Measurements from ENCODE around the gene PNPLA2.

PNPLA2 gene, protein sequence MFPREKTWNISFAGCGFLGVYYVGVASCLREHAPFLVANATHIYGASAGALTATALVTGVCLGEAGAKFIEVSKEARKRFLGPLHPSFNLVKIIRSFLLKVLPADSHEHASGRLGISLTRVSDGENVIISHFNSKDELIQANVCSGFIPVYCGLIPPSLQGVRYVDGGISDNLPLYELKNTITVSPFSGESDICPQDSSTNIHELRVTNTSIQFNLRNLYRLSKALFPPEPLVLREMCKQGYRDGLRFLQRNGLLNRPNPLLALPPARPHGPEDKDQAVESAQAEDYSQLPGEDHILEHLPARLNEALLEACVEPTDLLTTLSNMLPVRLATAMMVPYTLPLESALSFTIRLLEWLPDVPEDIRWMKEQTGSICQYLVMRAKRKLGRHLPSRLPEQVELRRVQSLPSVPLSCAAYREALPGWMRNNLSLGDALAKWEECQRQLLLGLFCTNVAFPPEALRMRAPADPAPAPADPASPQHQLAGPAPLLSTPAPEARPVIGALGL

DNA sequence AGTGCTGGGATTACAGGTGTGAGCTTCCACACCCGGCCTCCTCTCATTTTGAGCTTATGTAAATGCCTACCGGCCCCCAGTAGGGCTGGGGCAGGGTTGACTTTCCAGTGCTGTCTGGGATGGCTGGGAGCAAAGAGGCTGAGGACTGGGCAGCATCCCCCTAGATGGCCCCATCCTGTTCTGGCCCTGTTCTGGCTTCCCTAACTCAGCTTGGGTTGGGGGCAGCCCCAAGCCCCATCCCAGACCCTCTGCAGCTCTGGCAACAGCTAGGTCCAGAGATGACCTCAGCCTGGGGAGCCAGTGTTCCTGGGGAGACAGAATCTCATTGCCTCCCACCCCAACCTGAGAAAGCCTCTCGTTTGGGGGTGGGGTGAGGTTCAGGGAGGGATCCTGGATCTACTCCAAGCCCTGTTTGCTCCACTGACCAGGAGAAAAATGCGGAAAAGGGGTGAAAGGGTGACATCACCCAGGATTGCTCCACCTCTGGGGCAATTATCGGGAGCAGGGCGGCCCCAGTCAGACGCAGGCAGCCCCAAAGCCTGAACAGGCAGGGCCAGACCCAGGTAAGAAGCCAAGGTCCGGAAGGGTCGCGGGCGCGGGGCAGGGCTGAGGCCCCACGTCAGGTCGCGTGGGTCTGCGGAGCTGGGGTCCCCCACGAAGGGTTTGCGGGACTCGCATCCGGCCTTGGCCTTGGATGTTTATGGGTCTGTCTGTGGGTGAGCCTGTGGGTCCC is at the start of gene PNPLA2:
Gene PNPLA2, plus strand, starts transcription at position 519 of the 733 bp plus-strand sequence. CDS start 805 bp downstream, outside the sequence.
- no CpG with 5 or more reads among the region's 20 CpGs for WGBS (ENCODE audit: insufficient coverage, insufficient read length)
- peaks cover 3% of the 10 kb centered on the region; the same call in 1 of the 2 replicates for H3K4me1 ChIP-seq (ENCODE audit: control insufficient read depth, insufficient read depth, low read length)
- no peak within 1 kb of the TSS for H3K27ac ChIP-seq (ENCODE audit: low read length)

DNA sequence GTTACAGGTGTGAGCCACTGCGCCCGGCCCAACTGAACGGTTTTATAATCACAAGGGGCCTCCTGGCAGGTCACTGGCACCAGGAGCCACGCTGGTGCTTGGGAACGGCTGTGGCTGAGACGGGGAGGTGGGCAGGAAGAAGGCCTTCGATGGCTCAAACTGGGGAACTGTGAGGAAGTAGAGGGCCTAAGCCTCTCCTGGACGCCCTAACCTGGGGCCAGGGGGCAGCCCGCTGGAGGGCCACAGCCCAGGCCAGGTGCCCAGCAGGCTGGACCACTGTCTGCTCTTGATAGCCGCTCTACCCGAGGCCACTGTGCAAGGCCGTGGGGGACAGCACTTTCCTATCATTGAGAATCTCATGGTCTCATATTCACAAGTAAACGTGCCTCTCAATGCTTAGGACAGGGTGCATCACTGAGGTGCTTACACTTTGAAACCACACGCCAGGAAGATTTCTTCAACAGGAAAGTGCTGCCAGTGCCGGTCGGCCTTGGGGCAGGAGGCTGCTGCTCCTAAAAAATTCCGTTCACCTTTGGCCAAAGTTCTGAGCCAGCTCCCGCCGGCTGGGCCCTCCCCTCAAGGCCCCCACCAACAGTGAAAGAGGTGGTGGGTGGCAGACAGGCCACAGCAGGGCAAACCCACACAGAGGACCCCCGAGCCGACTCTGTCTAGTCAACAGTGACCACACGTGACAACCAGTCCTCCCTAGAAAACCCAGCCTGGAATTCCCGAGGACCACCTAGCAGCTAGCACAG is 48.6 kb upstream of the PNPLA2 start:
- Histone ChIP-seq H3K4me1 (ENCODE audit: control insufficient read depth, insufficient read depth, low read length) (0 out of 2 replicates have a peak, but pooled peaks cover 2% of the 10 kb centered on the region), H3K4me3 (ENCODE audit: low read length) (no peak overlapping the region), H3K36me3 (ENCODE audit: control insufficient read depth, insufficient read depth, low read length) (peaks cover 39% of the 10 kb centered on the region), H3K27me3 (ENCODE audit: control insufficient read depth, insufficient read depth, low read length) (no peaks in the 10 kb centered on the region), H3K9me3 (ENCODE audit: control insufficient read depth, insufficient read depth, low read length) (no peaks in the 10 kb centered on the region), H3K27ac (ENCODE audit: low read length) (no peak overlapping the region)
- DNase-seq (ENCODE audit: low read depth, low spot score), result no peak
- no CpG with 5 or more reads among the region's 23 CpGs for WGBS (ENCODE audit: insufficient coverage, insufficient read length)

More for the DNA sequence above, at the start of gene PNPLA2:
- Histone ChIP-seq H3K4me3 (ENCODE audit: low read length) (peak within 1 kb of the TSS; percentile 83), H3K9me3 (ENCODE audit: control insufficient read depth, insufficient read depth, low read length) (no peaks in the 10 kb centered on the region), H3K27me3 (ENCODE audit: control insufficient read depth, insufficient read depth, low read length) (no peaks in the 10 kb centered on the region), H3K36me3 (ENCODE audit: control insufficient read depth, insufficient read depth, low read length) (peaks cover 4% of the 10 kb centered on the region; the same call in 1 of the 2 replicates)
- DNase-seq (ENCODE audit: low read depth, low spot score), result no peak

DNA sequence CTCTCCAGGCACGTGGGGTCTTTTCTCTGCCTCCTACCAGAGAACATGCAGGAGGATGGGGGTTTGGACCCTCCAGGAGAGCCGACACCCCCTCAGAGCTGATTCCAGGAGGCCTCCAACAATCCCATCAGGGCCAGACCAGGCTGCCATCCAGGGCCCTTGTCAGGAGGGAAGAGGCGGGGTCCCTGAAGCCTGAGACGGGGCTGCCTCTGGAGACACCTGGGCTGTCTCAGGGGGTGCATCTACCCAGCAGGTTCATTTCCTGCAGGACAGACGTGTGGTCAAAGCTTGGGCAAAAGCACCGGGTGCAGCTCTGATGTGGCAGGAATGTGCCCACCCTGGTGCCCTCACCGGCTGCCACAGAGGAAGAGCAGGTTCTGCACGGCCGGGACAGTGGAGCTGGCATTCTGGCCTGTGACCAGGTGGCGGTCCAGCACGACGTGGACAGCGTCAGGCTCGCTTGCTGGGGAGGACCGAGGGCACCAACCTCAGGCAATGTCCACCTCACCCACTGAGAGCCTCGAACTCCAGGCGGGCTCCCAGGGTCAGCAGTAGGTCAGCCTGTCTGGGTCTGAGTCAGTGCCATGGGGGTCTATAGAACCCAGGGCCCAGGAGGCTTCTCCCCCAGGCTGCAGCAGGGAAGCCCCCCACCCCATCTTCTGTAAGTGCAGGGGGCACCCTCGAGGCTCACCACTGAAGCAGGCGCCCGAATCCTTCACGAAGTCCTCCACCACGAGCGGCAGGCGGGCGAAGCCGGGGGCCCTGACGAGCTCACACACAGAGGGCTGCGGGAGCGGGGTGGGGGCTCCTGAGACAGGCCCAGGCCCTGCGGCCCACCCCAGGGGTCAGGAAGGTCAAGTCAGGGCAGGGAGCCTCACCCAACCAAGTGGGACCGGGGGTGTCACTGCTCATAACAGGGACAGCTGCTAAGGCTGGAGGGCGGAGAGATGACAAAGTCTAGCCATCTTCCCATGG is 47.8 kb upstream of the PNPLA2 start:
- no peak overlapping the region for H3K27ac ChIP-seq (ENCODE audit: low read length)
- no peak overlapping the region for H3K4me3 ChIP-seq (ENCODE audit: low read length)
- WGBS (ENCODE audit: insufficient coverage, insufficient read length), result no CpG with 5 or more reads among the region's 32 CpGs
- 0 out of 2 replicates have a peak, but pooled peaks cover 2% of the 10 kb centered on the region for H3K4me1 ChIP-seq (ENCODE audit: control insufficient read depth, insufficient read depth, low read length)
- H3K9me3 ChIP-seq (ENCODE audit: control insufficient read depth, insufficient read depth, low read length), result no peaks in the 10 kb centered on the region
- H3K27me3 ChIP-seq (ENCODE audit: control insufficient read depth, insufficient read depth, low read length), result no peaks in the 10 kb centered on the region
- DNase-seq (ENCODE audit: low read depth, low spot score), result no peak
- peaks cover 39% of the 10 kb centered on the region for H3K36me3 ChIP-seq (ENCODE audit: control insufficient read depth, insufficient read depth, low read length)

DNA sequence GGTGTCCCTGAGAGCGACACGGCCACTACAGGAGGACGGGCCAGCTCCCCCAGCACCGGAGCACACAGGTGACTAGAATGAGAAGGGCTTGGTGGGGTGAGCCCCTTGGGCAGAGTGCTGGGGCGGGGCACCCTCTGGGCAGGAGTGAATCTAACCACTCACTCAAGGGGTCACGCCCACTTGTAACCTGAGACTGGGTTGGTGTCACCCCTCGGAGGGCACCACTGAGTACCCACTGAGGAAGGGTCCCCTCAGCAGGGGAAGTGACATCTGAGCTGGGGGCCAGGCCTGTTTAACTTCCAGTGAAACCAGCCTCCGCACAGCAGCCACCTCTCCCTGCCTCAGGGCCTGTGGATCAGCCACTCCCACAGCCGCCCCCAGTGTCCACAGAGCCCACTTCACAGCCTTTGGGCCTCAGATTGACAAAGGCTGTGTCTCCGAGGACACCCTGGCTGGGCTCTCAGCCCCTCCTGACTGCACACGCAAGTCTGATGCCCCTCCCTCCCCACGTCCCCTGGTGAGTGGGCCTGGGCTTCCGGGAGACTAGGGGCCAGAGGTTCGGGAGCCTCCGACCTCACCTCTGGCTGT is 47.0 kb upstream of the PNPLA2 start:
- WGBS (ENCODE audit: insufficient coverage, insufficient read length), result no CpG with 5 or more reads among the region's 15 CpGs
- H3K27ac ChIP-seq (ENCODE audit: low read length), result no peak overlapping the region
- H3K36me3 ChIP-seq (ENCODE audit: control insufficient read depth, insufficient read depth, low read length), result peaks cover 38% of the 10 kb centered on the region

DNA sequence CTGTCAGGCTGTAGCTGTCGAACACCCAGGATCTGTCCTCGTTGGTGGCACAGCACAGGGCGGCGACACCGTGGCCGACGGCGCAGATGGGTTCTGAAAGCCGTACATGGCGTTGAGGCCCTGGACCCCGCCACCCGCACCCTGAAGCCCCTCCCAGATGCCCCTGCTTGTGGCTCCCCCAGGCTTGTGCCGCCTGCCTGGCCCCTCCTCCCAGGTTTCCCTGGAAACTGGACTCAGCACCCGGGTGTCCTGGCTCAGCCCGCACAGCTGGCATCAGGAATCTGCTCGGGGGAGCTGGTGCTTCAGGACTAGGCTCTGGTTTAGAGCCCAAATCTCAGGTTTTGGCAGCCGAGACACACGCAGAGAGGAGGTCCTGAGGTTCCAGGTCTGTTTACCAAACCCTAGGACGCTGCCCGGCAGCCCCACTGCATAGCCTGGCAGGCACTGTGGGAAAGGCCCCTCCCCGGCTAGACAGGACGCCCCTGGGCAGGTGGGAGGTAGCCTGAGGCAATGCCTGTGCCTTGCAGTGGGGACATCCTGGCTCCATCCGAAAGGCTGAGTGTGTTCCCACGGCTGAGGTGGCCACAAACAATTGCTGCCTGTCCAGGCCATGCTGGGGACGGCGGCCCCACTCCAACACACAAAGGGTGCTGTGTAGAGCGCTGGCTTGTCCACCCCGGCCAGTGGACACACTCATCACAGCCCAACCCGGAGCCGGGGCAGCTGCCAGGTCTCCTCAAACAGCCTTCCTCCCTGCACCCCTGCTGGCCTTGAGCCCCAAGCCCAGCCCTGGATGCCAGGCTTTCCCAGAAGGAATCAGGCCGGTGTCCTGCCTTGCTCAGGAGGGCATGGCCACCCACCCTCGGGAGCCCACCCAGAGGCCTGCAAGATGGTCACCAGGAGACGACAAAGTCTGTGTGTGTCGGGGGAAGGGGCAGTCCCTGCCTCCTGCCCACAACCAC is 46.0 kb upstream of the PNPLA2 start:
- Histone ChIP-seq H3K4me1 (ENCODE audit: control insufficient read depth, insufficient read depth, low read length) (0 out of 2 replicates have a peak, but pooled peaks cover 2% of the 10 kb centered on the region), H3K9me3 (ENCODE audit: control insufficient read depth, insufficient read depth, low read length) (no peaks in the 10 kb centered on the region), H3K4me3 (ENCODE audit: low read length) (no peak overlapping the region), H3K36me3 (ENCODE audit: control insufficient read depth, insufficient read depth, low read length) (peaks cover 36% of the 10 kb centered on the region), H3K27ac (ENCODE audit: low read length) (no peak overlapping the region), H3K27me3 (ENCODE audit: control insufficient read depth, insufficient read depth, low read length) (no peaks in the 10 kb centered on the region)
- DNase-seq (ENCODE audit: low read depth, low spot score), result no peak
- WGBS (ENCODE audit: insufficient coverage, insufficient read length), result no CpG with 5 or more reads among the region's 34 CpGs

More for the DNA sequence above, 47.0 kb upstream of the PNPLA2 start:
- Histone ChIP-seq H3K27me3 (ENCODE audit: control insufficient read depth, insufficient read depth, low read length) (no peaks in the 10 kb centered on the region), H3K4me1 (ENCODE audit: control insufficient read depth, insufficient read depth, low read length) (0 out of 2 replicates have a peak, but pooled peaks cover 2% of the 10 kb centered on the region), H3K9me3 (ENCODE audit: control insufficient read depth, insufficient read depth, low read length) (no peaks in the 10 kb centered on the region), H3K4me3 (ENCODE audit: low read length) (no peak overlapping the region)
- no peak for DNase-seq (ENCODE audit: low read depth, low spot score)

DNA sequence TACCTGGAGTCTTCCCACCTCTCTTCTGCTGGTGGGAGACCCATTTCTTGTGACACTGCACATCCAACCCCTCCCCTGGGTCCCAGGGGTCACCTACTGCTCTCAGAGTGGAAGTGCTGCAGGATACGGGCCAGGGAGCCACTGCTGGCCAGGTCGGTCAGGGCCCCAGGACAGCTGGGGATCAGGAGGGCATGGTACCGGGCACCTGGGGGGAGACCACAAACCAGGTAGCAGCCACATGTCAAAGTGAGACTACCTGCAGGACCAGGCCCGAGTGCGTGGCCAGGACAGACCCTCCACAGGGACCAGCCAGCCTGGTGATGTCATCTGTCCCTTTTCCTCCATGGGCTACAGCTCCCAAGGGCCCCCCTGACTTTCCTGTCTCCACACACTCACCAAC is 45.3 kb upstream of the PNPLA2 start:
- DNase-seq (ENCODE audit: low read depth, low spot score), result no peak
- Histone ChIP-seq H3K27ac (ENCODE audit: low read length) (no peak overlapping the region), H3K27me3 (ENCODE audit: control insufficient read depth, insufficient read depth, low read length) (no peaks in the 10 kb centered on the region), H3K36me3 (ENCODE audit: control insufficient read depth, insufficient read depth, low read length) (peaks cover 36% of the 10 kb centered on the region), H3K4me1 (ENCODE audit: control insufficient read depth, insufficient read depth, low read length) (0 out of 2 replicates have a peak, but pooled peaks cover 4% of the 10 kb centered on the region), H3K9me3 (ENCODE audit: control insufficient read depth, insufficient read depth, low read length) (no peaks in the 10 kb centered on the region), H3K4me3 (ENCODE audit: low read length) (no peak overlapping the region)
- WGBS (ENCODE audit: insufficient coverage, insufficient read length), result no CpG with 5 or more reads among the region's 5 CpGs

DNA sequence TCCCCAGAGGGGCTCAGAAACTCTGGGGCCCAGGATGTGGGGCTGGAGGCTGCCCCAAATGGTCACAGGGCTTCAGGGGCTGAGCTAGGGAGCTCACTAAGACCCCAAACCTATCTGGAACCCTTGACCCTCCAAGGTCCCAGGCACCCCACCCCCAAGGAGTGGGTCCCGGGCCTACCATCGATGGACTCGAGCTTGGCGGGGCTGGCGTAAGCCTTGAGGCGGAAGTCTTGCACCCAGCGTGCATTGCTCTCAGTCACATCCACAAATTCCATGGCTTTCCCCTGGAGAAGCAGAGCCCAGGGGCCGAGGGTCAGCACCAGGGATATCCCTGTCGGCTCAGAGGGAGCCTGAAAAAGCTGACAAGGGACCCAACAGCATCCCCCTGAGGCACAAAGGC is 44.9 kb upstream of the PNPLA2 start:
- H3K4me1 ChIP-seq (ENCODE audit: control insufficient read depth, insufficient read depth, low read length), result 0 out of 2 replicates have a peak, but pooled peaks cover 4% of the 10 kb centered on the region
- peaks cover 36% of the 10 kb centered on the region for H3K36me3 ChIP-seq (ENCODE audit: control insufficient read depth, insufficient read depth, low read length)
- no peak for DNase-seq (ENCODE audit: low read depth, low spot score)
- no peaks in the 10 kb centered on the region for H3K27me3 ChIP-seq (ENCODE audit: control insufficient read depth, insufficient read depth, low read length)
- WGBS (ENCODE audit: insufficient coverage, insufficient read length), result no CpG with 5 or more reads among the region's 9 CpGs
- no peaks in the 10 kb centered on the region for H3K9me3 ChIP-seq (ENCODE audit: control insufficient read depth, insufficient read depth, low read length)
- no peak overlapping the region for H3K4me3 ChIP-seq (ENCODE audit: low read length)
- H3K27ac ChIP-seq (ENCODE audit: low read length), result no peak overlapping the region

DNA sequence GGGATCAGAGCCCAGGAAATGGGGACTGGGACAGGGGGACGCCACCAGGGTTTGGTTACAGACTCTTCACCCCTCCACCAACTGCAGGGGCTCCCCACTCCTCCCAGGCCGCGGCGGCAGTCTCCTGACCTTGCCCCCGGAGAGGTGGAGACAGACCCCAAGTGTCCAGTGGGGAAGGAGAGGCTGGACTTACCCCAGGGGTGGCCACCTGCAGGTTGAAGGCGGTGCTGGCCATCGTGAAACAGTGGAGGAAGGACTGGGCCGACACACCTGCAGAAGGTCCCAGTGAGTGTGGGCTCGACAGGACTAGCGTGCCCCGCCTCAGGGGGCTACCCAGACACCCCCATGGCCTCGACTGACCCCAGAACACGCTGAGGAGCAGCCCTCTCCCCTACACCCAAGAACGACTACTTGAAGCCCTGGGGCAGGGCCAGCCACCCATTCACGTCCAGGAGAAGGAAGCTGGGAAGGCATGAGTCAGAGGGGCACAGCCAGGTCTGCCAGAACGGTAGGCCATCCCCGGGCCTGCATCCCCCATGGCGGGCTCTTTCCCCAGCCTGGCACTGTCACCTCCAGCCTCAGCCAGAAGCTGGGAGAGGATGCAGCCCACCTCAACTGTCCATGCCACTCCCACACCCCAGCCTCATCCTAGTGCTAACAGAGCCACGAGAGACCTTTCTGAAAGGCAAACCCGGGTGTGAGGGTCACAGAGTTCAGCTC is 43.7 kb upstream of the PNPLA2 start:
- DNase-seq (ENCODE audit: low read depth, low spot score), result no peak
- Histone ChIP-seq H3K4me1 (ENCODE audit: control insufficient read depth, insufficient read depth, low read length) (0 out of 2 replicates have a peak, but pooled peaks cover 4% of the 10 kb centered on the region), H3K36me3 (ENCODE audit: control insufficient read depth, insufficient read depth, low read length) (peaks cover 33% of the 10 kb centered on the region), H3K27me3 (ENCODE audit: control insufficient read depth, insufficient read depth, low read length) (no peaks in the 10 kb centered on the region), H3K9me3 (ENCODE audit: control insufficient read depth, insufficient read depth, low read length) (no peaks in the 10 kb centered on the region), H3K4me3 (ENCODE audit: low read length) (no peak overlapping the region), H3K27ac (ENCODE audit: low read length) (no peak overlapping the region)
- no CpG with 5 or more reads among the region's 20 CpGs for WGBS (ENCODE audit: insufficient coverage, insufficient read length)

All from iPS DF 6.9 (cell line).